ENCODE results near the gene OR2T34. TPM values are rescaled to one million over a fixed set of nuclear protein-coding genes. Genes with fewer than 3 reads are reported as not detected.
A peak's percentile ranks its signal among the peaks of the same experiment; 100 is the strongest.
"Not testable (repeated sequence)": the region's sequence is repeated elsewhere in the genome, so short reads cannot be mapped to it uniquely, and the experiment has no call there.

Gene OR2T34, protein sequence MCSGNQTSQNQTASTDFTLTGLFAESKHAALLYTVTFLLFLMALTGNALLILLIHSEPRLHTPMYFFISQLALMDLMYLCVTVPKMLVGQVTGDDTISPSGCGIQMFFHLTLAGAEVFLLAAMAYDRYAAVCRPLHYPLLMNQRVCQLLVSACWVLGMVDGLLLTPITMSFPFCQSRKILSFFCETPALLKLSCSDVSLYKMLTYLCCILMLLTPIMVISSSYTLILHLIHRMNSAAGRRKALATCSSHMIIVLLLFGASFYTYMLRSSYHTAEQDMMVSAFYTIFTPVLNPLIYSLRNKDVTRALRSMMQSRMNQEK
- total RNA-seq (2014; rRNA removed; shearing (Covaris generic)): not detected in 2 replicates

- not testable (repeated sequence) for DNase-seq (ENCODE audit: low spot score)
Measured at GRCh38 chr1:248574657-248575056, at the start of gene OR2T34. Gene OR2T34 (minus strand): TSS chr1:248574757. CDS start chr1:248574757, 0 bp downstream.

GRCh38 chr1:248622570-248623001, 48.0 kb upstream of the OR2T34 start:
- peak; percentile 56 for DNase-seq (ENCODE audit: low spot score)

- no peak for DNase-seq (ENCODE audit: low spot score)
Measured at GRCh38 chr1:248621770-248622169, 47.2 kb upstream of the OR2T34 start.

DNA sequence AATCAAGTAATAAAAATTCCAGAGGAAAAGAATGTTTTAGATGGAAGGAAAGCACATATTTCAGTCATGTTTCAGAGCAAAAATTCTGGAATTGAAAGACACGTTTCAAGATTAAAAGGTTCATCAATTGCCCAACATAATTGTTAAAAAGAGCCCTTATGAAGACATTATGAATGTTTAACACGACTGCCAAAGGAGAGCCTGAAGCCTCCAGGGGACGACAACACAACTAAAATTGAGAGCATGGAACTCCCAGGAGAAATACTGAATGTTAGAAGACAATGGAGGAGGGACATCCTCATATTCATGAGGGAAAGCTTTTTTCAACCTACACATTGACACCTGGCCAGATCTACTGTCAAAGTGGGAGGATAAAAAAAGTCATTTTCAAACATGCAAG, 44.3 kb upstream of the OR2T34 start:
- peak; percentile 58 for DNase-seq (ENCODE audit: low spot score)

GRCh38 chr1:248618119-248618518, 43.6 kb upstream of the OR2T34 start:
- DNase-seq (ENCODE audit: low spot score): no peak

DNA sequence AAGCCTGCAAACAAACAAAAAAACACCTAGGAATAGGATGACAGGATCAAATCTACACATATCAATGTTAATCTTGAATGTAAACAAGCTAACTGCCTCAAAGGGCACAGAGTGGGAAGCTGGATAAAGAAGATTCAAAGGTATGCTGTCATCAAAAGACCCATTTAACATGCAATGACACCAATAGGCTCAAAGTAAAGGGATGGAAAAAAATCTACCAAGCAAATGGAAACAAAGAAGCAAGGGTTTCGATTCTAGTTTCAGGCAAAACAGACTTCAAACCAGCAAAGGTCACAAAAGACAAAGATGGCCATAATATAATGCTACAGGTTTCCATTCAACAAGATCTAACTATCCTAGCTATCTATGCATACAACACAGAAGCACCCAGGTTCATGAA, 39.2 kb upstream of the OR2T34 start:
- DNase-seq (ENCODE audit: low spot score): no peak

- DNase-seq (ENCODE audit: low spot score): no peak
Measured at GRCh38 chr1:248611883-248612414, 37.4 kb upstream of the OR2T34 start.

DNA sequence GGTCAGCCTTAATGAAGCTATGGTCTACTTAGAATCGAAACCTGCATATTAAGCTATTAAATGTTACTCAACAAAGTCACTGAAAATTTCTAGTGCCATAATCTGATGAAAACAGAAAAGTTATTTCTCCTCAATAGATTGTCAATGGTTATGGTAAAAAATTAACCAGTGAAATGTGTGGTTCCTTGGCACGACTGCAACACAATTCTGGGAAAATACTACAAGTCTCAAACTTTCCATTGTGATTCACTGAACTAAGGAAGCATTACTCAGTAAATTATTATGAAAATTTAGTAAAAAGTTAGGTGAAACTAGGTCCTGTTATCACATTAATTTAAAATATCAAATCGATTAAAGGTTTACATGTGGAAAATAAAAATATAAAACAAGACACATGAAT, 35.7 kb upstream of the OR2T34 start:
- no peak for DNase-seq (ENCODE audit: low spot score)

DNA sequence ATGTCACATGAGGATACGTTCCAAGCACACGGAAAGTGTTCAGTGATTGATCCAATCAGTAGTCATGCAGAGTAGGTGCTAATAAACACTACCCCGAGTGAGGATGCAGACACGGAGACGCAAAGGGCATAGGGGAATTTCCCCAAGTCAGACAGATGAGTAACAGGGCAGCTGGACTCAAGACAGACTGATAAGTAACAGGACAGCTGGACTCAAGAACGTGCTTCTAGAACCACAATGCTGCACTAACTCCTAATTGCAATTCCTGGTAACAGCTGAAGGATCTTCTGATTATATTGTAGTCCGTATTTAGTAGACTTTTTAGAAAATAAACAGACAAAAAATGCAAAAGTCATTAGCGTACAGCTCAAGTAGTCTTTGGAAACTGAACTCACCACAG, 24.8 kb upstream of the OR2T34 start:
- no peak for DNase-seq (ENCODE audit: low spot score)

DNA sequence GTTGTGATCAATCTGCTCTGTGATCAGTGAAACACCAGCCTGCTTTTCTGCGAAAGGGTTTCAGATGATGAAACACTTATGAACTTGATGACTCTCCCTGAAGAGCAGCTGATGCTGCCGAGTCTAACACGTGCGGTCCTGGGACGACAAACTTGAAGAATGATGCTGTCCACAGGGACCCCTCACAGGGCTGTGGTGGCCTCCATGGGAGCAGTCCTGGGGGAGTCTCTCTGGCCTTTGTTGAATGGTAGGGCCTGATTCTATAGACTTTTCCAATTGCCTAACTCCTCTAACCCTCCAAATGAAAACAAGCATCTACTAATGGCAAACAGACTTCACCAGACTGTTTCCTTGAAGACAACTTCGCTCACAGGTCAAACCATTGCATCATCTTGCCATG, 23.0 kb upstream of the OR2T34 start, which contains the start of gene OR2T10:
Gene OR2T10, minus strand, starts transcription at position 112 of the 400 bp plus-strand sequence. CDS start 3,932 bp downstream, outside the sequence.
- DNase-seq (ENCODE audit: low spot score): no peak

GRCh38 chr1:248596615-248597014, 22.1 kb upstream of the OR2T34 start:
- no peak for DNase-seq (ENCODE audit: low spot score)

GRCh38 chr1:248593226-248593625, 18.7 kb upstream of the OR2T34 start:
- DNase-seq (ENCODE audit: low spot score): no peak

DNA sequence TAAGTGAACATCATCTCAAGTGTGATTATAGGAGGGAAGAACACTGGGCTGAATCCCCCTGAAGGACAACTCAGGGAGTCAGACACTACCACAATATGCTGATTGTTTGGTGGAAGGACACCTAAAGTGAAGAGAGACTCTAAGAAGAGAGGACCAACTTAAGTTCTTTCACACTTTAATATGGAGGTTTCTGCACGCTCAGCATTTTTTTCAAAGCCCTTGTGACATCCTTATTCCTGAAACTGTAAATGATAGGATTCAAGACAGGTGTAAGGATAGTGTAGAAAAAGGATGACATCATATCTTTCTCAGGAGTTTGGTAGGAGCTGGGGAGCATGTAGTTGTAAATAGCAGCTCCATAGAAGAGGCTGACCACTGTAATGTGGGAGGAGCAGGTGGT, 18.1 kb upstream of the OR2T34 start:
- no peak for DNase-seq (ENCODE audit: low spot score)

DNA sequence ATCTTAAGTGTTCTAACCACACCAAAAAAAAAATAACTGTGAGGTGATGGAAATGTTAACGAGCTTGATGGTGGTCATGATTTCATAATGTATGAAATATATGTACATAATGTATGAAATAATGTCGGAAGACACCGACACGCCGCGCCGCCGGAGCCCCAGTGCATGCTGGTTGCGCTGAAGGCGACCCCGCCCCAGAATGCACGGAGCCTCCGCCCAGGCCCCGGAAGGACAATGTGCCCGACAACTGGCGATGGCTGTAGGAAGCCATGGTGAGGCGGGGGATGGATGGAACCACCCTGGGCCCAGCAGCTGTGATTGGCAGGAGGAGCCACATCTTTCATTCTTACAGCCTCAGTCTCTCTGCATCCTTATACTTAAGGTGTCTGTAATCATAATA, 15.5 kb upstream of the OR2T34 start:
- no peak for DNase-seq (ENCODE audit: low spot score)

- DNase-seq (ENCODE audit: low spot score): no peak
Measured at GRCh38 chr1:248589334-248589733, 14.8 kb upstream of the OR2T34 start.

DNA sequence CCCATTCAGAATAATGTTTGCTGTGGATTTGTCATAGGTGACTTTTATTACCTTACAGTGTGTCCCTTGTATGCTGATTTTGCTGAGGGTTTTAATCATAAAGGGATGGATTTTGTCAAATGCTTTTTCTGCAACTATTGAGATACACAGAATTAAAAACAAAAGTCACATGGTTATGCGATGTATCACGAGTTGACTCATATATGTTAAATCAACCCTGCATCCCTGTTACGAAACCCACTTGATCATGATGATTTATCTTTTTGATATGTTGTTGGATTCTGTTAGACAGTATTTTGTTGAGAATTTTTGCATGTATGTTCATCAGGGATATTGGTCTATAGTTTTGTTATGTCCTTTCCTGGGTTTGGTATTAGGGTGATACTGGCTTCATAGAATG, 10.7 kb upstream of the OR2T34 start:
- DNase-seq (ENCODE audit: low spot score): no peak

GRCh38 chr1:248576260-248576980, 1.9 kb upstream of the OR2T34 start:
- no peak for DNase-seq (ENCODE audit: low spot score)

DNA sequence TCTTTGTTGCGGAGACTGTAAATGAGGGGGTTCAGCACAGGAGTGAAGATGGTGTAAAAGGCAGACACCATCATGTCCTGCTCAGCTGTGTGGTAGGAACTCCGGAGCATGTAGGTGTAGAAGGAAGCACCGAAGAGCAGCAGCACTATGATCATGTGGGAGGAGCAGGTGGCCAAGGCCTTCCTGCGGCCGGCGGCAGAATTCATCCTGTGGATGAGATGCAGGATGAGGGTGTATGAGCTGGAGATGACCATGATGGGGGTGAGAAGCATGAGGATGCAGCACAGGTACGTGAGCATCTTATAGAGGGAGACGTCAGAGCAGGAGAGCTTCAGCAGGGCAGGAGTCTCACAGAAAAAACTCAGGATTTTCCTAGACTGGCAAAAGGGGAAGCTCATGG, 701 bp downstream of the OR2T34 start:
- DNase-seq (ENCODE audit: low spot score): not testable (repeated sequence)

- DNase-seq (ENCODE audit: low spot score): not testable (repeated sequence)
Measured at GRCh38 chr1:248572049-248572448, 2.5 kb downstream of the OR2T34 start.

- not testable (repeated sequence) for DNase-seq (ENCODE audit: low spot score)
Measured at GRCh38 chr1:248570811-248571210, 3.7 kb downstream of the OR2T34 start.

DNA sequence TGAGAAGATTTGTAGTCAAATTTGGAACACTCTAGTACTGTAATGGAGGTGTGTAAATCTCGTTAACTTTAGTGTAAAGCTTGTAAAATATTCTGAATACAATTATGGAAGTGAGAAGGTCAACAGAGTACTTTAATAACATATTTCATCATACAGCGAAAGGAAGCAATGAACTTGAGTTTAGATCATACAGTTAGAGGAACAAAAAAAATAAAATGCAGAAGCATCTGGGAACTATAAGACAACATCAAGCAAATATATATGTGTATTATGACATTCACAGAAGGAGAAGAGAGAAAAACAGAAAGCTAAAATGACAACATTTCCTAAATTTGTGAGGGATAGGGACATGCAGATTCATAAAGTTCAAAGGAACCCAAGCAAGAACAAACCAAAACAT, 5.5 kb downstream of the OR2T34 start:
- not testable (repeated sequence) for DNase-seq (ENCODE audit: low spot score)

- not testable (repeated sequence) for DNase-seq (ENCODE audit: low spot score)
Measured at GRCh38 chr1:248565530-248566373, 8.8 kb downstream of the OR2T34 start.

All from HT-29 (cell line).